ENCODE data around the gene RSPO1.

RSPO1 gene

GRCh38 chr1:37656026-37656425, 21.3 kb upstream of the RSPO1 start:
- DNase-seq: no peak

DNA sequence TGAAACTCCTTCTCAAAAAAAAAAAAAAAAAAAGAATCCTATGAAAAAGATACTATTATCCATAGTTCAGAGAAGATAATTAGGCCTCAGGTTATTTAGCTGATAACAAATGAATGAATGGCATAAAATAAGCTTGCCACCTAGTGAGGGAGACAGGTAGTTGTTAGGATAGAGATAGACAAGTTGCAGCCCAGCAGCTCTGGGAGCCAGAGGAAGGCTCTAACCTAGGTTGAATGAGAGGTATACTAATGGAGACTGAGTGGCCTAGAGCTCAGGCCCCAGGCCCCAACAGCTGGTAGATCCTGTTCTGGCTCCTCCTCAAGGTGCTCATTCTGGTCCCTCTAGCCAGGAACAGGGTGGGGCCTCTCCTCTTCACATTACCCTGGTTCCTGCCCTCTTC, 20.6 kb upstream of the RSPO1 start:
- no peak for DNase-seq

GRCh38 chr1:37653906-37654305, 19.2 kb upstream of the RSPO1 start:
- no peak for DNase-seq

DNA sequence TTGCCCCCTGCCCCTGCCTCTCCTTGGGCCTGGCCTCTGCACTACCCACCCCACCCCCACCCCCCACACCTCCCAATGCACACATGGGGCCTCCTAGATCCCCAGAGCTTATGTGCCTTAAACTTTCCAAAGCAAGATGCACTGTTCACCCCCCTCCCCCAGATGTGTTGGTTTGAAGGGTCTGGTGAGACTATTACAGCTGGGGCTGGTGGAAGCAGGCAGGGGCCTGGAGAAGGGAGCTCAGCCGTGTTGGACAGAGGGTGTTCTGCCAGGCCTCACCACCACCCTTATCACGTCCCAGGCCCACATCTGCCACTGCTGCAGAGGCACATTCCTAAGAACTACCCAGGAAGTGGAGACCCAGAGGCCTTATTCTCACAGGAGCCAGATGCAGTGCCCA, 18.3 kb upstream of the RSPO1 start:
- DNase-seq: no peak

GRCh38 chr1:37651803-37652202, 17.1 kb upstream of the RSPO1 start:
- no peak for DNase-seq

GRCh38 chr1:37650721-37651120, 16.0 kb upstream of the RSPO1 start:
- no peak for DNase-seq

DNA sequence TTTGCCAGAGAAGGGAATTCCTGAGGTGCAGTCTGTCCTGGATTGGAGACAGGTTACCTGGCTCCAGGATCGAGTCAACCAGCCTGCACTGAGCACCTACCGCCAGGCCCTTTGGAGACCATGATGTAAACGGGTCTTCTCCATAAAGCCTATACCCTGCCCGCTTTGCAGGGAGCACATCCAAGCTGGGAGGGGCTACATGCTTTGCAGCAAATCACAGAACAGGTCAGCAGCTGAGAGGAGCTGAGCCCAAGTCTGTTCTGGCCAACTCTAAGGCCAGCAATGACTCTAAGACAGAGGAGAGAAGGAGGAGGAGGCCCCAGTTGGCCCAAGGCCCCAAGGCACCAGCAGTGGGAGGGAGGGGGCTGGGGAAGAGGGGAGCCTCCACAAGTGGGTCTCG, 15.5 kb upstream of the RSPO1 start:
- DNase-seq: no peak

DNA sequence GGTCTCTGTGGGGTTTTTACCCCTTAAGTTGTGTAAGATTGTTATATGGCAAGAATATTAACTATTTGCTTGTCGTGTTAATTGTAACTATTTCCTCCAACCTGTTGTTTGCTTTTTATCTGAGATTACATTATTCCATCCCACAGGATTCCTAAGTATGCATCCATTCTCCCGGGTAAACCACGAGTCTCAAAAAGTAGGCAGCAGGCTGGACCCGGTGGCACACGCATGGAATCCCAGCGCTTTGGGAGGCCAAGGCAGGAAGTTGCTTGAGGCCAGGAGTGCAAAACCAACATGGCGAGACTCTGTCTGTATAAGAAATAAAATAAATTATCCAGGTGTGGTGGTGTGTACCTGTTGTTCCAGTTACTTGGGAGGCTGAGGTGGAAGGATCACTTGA, 12.6 kb upstream of the RSPO1 start:
- DNase-seq: no peak

DNA sequence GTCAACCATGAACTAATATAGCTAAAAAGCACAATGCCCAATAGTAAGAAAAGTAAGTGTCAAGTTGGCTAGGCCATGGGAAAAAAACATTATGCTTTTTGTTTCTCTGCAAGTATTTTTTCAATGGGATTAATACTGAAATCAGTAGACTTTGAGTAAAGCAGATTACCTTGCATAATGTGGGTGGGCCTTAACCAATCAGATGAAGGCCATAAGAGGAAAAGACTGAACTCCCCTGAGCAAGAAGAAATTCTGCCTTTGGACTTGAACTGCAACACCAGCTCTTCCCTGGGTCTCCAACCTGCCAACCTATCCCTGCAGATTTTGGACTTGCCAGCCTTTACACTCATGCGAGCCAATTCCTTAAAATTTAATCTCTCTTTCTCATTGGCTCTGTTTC, 6.4 kb upstream of the RSPO1 start:
- no peak for DNase-seq

GRCh38 chr1:37636435-37636834, 1.7 kb upstream of the RSPO1 start:
- no peak for DNase-seq

DNA sequence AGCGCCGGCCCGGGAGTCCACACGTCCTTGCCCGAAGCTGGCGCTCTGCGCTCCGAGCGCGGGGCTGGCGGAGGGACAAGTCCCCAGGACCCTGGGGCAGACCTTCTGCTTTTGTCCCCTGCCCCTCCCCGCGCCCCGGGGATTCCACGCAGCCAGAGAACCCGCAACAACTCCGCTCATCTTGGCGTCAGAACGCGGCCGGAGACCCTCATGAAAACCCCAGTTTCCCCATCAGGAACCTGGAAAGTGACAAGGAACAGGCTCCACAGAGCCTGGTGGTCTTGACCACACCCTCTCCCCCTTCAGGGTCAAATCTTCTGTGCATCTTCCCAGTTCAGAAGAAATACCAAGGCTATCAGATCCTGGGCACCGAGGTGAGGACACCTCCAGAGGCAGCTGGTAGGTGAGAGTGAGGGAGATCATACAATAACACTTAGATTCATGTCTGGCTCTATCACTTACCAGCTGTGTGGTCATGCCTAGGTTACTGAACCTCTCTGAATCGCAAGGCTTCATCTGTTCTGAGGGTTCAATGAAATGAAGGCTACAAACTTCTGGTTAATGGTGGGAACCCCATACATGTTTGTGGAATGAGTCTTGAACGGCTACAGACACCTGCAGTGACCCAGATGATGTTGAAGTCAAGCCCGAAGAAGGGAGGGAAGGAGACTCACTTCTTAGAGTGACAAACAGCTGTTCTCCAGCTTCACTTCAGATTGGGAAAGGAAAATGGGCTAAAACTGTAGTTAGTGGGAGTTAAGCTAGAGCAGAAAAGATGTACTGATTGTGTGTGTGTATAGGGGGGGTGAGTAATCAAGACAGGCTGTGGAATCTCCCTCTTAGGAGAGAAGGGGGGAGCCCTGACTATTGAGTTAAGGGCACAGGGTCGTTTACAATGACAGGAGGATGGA, 555 bp upstream of the RSPO1 start:
- no peak for DNase-seq

DNA sequence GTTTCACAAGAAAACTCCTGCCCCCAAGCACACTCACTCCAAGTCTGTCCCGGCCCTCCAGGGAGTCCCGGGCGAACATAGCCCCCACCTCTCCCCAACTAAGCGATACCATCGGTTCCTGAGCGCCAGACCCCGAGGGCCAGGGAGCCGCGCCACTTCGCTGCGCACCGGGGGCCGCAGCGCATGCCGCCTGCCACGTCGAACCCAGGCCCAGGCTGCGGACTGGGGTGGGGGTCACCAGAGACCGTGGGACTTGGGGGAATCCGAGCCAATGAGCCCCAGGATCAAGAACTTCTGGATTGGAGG, 801 bp downstream of the RSPO1 start:
- DNase-seq: no peak

GRCh38 chr1:37633040-37633937, 1.4 kb downstream of the RSPO1 start:
- DNase-seq: no peak

DNA sequence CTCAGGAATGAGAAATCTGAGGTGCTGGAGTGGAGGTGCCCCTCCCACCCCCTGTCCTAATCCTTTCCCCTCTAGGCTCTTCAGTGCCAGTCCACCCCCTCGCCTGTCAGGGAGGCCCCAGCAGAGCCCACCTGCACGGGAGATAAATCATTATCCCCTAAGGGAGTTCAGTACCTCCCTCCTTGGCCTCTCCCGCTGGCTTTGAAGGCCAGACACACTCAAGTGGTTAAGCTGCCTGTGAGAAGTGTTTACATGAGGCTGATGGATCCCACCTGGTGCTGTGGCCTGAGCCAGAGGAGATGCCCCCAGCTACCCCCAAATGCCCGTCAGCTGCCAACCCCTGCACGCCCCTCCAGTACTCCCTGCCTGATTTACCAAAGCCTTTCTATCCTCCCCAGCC, 3.7 kb downstream of the RSPO1 start:
- DNase-seq: no peak

- no peak for DNase-seq
These were observed 4.2 kb downstream of the RSPO1 start for GRCh38 chr1:37630426-37631028.

GRCh38 chr1:37629726-37630425, 4.8 kb downstream of the RSPO1 start:
- no peak for DNase-seq

DNA sequence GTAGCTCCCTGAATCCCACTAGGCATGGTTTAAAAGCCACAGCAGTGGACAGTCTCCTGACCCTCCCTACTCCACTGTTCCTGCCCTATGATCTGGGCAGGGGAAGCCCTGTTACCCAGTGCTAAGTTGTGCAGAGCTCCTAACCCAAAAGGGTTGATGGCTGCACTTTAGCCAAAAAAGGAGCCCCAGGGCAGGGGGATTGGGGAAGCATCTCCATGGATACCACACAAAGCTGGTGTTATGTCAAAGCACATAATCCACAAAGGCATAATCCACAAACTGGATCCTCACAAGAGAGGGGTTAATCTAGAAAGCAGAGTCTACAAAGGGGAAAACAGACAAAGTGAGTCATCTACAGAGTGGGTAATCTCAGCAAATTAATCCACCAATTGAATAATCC, 5.7 kb downstream of the RSPO1 start:
- no peak for DNase-seq

- no peak for DNase-seq
These were observed 6.6 kb downstream of the RSPO1 start for GRCh38 chr1:37628026-37628556.

DNA sequence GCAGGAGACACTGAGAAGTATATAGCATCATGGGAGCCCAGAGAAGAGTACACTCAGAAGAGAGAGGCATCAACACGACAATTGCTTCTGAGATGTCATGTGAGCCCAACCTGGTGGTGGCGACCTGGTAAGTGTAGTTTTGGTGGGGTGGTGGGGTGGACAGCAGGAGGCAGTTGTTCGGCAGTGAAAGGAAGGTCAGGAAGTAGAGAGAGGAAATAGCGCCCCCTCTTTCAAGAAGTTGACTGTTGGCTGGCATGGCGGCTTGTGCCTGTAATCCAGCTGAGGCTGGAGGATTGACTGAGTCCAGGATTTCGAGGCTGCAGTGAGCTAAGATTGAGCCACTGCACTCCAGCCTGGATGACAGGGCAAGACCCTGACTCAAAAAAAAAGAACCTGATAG, 12.6 kb downstream of the RSPO1 start:
- no peak for DNase-seq

DNA sequence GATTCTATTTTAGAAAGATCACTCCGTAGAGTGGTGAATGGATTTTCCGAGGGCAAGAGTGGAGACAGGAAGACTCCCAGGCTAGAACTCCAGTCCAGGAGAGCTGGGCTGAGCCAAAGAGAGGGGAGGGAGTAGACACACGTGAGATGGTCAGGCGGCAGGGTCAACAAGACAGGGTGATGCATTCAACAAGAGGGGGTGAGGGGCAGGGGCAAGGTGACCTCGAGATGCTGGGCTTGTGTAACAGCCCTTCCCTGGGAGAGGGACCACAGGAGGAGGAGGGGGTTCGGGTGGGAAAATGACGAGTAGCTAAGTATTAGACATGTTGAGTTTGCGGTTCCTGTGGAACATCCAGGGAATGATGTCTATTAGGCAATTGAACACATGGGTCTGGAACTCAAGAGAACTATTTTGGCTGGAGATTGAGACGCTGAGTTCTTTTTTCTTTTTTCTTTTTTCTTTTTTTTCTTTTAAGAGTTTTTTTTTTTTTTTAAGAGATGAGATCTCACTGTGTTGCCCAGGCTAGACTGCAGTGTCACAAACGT, 13.3 kb downstream of the RSPO1 start:
- DNase-seq: no peak

- DNase-seq: no peak
These were observed 14.0 kb downstream of the RSPO1 start for GRCh38 chr1:37620707-37621106.

- DNase-seq: no peak
These were observed 18.4 kb downstream of the RSPO1 start for GRCh38 chr1:37616330-37616729.

DNA sequence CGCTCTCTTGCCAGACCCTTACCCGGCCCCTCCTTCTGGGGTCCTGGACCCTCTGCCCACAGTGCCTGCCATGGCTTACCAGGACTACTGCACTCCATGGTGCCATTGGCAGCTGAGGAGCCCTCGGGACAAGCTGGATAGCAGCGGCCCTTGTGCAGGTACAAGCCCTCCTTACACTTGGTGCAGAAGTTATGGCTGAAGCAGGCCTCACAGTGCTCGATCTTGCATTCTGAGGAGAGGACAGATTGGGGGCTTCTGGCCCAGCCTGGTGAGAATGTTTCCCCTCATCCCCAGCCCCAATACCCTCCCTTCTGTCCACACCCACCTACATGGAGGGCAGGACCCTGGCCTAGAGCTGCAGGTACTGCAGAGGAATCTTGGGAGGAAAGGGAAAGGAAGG, 20.6 kb downstream of the RSPO1 start:
- no peak for DNase-seq

All from suppressor macrophage treated with lipopolysaccharide for 4 hours (primary cell).